NCI-H2227 (cell line): ENCODE results near the gene SPIN2A.
"Not testable (repeated sequence)": the region's sequence is repeated elsewhere in the genome, so short reads cannot be mapped to it uniquely, and the experiment has no call there.

Source experiments
- DNase-seq: peaks from one replicate; lab custom pipeline; 2025; ENCODE audit not compliant: unreplicated experiment; lab: John Stamatoyannopoulos, UW

Gene SPIN2A

GRCh38 chrX:57103489-57103888 is 33.7 kb downstream of the SPIN2A start:
- no peak for DNase-seq

DNA sequence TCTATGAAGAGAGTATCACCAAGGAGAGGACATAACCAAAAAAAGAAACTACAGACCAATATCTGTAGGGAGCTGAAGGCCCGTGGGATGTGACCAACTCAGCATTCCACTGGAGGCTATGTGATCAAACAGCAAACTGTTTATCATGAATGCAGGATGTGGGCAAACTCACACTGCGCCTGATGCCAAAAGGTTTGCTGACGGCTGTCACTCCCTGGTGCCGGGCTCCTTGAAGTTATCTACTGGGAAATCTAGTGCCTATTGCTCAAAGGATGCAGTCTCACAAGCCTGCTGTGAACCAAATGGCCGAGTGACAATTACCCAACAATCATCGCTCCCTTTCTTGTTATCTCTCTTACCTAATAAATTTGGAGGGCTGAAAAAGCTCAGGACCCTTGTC is 34.3 kb downstream of the SPIN2A start:
- not testable (repeated sequence) for DNase-seq
